NCI-H524 (cell line): ENCODE data around the gene FBXO2.
A peak's percentile ranks its signal among the peaks of the same experiment; 100 is the strongest.

Source experiments
- DNase-seq, 2 experiments: peaks; one replicate each; lab custom pipeline; 2025; lab: John Stamatoyannopoulos, UW

FBXO2 gene

DNA sequence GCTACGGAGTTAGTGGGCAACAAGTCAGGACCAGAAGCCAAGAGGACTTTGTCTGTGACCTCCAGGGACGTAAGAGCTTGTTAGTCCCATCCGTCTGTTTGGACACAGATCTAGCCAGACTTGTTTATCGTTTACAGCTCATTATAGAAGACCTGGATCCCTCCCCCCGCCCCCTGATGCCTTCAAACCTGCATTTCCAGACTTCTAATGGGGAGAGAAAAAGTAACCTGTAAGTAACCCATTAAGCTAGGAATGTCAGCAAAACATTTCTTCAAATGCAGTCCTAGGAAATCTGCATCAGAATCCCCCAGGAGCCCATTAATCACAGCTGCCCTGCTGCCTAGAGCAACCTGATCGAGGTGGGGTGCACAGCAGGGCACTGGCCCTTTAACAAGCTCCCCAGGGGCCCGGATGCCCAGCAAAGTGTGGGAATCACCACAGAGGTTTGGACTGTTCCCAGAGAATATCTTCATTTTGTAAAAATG lies 28.1 kb upstream of the FBXO2 start:
- DNase-seq, result no peak

DNA sequence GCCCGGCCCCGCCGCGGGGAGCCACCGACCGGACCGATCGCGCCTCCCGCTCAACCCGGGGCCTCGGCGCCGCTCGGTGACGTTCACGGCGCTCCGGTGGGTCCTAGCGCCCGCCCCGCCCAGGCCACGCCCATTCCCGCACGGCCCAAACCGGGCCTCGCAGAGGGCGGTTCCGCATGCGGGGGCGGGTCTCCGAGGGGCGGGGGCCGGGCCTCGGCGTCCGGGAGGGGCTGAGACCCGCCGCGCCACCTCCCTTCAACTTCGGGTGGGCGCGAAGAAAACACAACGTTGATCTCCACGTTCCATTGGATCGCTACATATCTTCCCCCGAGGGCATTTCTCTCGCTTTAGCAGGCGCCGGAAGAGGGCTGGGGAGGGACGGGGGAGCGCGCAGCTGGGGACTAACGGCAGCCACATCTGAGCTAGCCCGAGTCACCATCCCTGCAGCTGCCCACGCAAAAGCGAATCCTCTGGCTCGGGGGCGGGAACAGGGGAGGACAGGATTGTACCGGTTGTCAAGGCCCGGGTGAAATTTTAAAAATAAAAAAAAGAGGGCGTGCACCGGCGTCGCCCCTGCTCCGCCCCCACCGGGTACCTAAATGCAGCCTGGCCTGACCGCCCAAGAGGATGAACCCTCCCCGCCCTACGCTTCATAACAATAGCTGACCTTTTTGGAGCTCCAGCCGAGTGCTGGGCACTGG lies 27.0 kb upstream of the FBXO2 start, which contains the start of gene MAD2L2:
Gene MAD2L2 (minus strand): TSS at position 78 of the 701 bp plus-strand sequence. CDS start 547 bp downstream, outside the sequence.
- peak; percentile 52 to 71 for DNase-seq

DNA sequence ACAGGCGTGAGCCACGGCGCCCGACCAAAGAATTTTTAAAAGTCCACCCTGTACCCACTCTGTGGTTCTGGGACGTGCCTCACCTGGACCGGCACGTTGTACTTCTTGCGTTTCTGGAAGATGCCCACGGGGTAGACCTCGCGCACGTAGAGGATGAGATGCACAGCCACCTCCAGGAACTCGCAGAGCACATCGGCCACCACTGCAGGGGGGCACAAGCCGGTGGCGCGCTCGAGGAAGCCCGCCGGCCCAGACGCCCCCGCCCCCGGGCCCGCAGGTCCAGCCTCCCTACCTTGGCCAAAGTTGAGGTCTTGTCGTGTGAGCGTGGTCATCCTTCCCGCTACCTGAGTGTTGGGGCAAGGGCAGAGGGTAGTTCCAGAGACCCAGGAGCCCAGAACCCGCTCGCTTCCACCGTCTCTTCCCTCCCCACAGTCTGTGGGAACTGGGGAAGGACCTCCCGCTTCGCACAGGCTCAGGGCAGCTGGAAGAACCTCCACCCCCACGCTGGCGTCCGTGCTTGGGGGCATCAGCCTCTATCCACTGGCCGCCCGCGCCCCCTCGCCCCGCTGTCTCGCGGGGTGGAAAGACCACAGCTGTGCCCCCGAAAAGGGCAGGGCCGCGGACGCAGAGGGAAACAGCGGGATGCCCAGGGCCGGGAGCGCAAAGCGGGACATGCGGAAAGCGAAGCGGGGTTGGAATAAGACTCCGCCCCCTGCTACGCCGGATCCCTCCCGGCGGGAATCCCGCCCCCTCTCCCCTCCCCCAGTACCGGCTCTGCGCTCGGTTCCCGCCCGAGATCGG lies 26.2 kb upstream of the FBXO2 start:
- DNase-seq, result peak in 1 of 2 experiments; percentile 46

DNA sequence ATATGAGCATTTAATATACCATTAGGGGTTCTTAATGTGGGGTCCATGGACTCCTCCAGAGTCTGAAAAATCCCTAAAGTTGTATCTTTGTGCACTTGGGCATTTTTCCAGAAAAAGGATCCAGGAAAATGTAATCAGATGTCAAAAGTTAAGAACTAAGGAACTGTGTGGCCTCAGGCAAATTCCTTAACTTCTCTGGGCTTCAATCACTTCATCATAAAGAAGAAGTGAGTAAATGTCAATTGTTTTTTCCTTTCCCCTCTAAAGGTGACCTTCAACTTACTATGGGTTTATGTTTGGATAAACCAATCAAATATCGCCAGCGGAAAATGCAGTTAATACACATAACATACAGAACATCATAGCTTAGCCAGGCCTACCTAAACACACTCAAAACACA lies 24.2 kb upstream of the FBXO2 start:
- no peak for DNase-seq

DNA sequence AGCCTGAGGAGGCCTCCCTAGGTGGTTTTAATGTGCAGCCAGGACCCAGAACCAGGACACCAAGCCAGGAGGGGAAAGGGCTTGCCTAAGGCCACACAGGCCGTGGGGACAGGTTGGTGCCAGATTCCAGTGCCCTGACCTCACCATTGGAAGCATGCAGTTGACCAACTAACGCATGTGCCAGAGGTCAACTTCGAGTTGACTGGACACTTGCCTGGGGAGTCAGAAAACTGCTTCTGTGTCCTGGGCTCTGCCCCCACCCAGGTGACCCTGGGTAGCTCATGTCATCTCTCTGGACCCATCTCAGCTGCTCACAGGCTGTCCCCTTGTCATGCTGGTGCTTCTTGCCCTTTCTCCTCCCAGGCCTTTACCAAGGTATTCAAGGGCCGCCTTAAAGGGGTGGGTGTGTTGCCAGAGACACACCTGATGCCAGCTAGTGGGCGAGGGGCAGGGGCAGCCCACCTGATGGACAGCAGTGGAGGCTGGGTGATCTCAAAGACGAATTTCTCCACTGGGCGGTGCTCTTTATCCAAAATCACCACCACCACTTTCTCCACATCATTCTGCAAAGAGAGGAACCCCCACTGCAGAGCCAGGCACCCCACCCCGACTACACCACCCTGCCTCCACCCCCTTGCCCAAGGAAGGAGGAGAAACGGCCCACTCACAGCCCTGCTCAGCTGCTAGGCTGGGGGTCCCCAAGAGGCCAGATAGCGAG lies 22.3 kb upstream of the FBXO2 start:
- DNase-seq, result no peak

DNA sequence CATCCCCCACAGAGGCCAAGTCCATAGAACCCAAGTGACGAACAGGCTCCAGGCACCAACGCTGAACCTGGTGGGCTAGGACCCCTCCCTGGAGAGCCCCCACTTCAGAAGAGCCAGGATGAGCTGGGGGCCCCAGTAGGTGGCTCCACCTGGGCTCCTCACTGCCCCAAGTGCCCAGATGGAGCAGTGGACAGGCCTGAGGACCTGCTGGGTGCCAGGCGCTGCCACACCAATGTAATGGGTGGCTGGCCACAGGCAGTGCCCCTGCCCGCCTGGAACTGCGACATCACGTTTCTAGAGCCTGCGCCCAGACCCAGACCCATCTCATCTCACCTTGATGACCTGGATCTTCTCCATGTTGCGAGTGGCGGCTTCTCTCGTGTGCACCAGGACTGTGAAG lies 21.1 kb upstream of the FBXO2 start:
- DNase-seq, result no peak

DNA sequence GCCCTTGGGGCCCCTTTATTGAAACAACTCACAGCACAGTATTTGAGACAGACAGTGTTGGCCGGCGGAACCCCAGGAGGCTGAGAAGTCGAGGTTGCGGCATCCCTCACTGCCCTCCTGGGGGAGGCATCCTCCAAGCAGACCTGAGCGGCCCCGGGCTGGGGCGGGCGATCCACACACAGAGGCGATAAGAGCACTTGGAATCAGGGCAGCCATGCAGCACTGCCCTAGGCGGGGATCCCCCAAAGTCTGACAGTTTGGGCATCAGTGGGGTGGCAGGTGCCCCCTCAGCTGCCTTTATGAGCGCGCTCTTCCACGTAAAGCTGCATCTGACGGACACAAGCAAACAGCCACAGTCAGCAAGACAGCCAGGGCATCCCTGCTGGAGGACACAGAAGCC lies 20.3 kb upstream of the FBXO2 start:
- DNase-seq, result no peak

DNA sequence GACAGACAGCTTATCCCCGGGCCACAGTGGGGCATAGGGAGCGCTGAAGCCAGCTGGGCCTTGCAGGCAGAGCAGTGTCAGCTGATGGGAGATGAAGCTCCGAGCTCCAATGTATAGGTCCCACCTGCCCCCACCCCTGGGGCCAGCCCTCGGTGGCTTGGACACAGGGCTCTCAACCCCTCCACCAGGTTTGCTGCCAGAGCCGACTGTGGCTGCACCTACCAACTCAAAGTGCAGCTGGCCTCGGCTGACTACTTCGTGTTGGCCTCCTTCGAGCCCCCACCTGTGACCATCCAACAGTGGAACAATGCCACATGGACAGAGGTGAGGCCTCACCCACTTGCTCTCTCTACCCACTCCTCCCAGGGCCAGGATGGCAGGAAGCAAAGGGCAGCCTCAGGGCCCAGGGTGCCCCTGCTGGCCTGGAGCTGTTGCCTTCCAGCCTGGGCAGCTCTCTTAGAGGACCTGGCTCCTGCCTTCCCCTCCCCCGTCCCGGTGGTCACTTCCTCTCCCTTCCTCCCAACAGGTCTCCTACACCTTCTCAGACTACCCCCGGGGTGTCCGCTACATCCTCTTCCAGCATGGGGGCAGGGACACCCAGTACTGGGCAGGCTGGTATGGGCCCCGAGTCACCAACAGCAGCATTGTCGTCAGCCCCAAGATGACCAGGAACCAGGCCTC lies 19.0 kb upstream of the FBXO2 start:
- no peak for DNase-seq

DNA sequence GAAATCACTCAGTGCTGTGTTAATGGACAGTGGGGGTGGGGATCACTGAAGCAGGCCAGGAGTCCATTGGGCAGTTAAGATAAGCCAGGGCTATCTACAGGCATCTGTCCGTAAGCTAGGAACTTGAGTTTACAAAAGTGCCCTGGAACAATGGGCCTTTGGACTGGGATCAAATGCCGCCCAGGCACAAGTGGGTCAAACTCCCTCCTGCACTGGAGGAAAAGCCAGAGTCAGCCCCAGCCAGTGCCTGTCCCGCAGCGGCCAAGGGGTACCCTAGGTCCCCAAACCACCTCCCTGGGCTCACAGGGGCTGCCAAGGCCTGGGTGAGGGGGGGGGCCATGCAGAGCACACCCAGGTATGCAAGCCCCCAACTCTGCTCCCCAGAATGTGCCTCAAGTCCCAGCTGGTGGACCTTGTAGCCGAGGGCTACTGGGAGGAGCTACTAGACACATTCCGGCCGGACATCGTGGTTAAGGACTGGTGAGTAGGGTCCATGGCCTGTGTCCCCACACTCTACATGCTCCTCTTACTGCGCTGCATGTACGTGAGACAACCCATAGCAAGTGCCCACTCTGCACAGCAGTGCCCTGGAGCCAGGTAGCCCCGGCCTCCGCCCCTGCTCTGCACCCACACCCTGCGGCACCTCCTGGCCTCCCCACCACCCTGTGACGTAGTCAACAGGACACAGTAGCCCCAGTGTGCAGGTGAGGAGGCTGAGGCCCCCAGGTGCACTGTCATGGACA lies 17.5 kb upstream of the FBXO2 start:
- DNase-seq, result no peak

DNA sequence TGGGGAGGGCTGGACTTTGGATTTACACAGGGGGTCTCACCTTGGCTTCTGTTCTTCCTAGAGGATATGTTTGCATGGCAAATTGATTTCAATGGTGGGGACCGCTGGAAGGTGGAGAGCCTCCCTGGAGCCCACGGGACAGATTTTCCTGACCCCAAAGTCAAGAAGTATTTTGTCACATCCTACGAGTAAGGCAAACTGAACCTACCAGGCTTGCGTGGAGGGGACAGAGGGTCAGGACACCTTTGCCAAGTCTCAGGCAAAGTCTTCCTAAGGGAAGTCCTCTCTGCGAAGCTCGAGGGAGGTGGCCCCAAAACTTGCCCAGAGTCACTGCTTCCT lies 16.9 kb upstream of the FBXO2 start:
- DNase-seq, result no peak

DNA sequence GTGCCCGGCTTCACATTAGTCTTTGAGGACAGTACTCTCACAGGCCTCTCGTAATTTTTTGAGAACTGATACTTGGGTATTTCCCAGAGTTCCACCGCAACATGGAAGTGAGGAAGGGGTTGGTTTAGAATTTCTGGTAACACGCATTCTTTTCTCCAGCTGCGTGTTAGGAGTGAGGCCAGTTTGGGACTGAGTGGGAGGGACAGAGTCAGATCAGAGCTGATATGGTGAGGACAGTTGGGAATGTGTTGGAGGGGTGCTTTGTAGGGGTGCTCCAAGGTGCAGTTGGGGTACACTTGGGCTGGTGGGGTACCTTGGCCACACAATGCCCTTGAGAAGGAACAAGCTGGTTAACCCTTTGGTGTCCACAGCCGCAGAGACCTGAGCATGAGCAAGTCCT lies 16.5 kb upstream of the FBXO2 start:
- DNase-seq, result no peak

DNA sequence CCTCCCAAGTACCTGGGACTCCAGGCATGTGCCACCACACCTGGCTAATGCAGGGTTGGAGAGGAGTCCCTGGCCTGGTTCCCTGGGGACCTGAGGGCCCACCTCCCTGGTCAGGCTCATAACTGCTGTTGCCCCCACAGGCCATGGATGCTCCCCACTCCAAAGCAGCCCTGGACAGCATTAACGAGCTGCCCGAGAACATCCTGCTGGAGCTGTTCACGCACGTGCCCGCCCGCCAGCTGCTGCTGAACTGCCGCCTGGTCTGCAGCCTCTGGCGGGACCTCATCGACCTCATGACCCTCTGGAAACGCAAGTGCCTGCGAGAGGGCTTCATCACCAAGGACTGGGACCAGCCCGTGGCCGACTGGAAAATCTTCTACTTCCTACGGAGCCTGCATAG lies 14.3 kb upstream of the FBXO2 start:
- no peak for DNase-seq

DNA sequence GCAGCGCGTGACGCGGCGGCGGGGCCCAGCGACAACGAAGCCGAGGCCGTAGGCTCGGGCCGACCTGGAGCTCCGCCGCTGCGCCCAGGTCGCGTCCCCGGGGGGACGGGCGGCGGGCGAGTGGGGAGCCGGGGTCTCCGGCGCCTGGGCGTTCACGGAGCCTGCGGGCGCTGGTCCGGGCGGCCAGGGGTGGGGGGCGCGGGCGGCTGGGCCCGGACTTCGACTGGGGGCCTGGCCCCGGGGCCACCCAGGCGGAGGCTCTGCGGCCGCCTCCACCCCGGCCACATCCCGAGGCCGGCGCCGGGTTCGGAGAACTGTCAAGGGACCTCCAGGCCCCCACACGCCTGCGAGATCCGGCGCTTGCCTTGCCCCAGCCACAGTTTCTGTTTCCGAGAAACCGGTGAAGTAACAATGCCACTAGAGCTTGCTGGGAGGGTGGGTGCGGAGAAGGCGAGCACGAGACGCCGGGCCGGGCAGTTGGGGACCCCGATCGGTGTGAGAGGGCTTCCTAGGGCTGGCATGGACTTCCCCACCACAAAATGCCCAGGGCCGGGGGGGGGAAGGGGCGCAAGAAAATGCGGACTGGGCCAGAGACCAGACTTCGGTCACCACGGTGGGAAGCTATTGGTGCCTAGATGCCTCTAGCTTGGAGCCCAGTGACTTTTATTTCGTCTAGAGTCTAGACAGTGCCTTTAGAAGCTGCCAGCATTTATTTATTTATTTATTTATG lies 10.3 kb upstream of the FBXO2 start:
- no peak for DNase-seq

DNA sequence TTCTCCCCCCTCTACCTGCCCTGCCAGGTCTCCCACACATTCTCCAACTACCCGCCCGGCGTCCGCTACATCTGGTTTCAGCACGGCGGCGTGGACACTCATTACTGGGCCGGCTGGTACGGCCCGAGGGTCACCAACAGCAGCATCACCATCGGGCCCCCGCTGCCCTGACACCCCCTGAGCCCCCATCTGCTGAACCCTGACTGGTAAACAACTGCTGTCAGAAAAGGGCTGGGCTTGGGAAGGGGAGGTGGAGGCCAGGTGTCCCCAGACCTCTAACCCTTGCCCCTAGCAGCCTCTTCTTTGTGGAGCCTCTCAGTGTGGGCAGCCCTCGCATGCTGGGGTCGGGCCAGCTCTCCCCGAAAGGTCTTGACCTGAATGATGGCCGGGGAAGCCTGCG lies 6.9 kb upstream of the FBXO2 start:
- no peak for DNase-seq

DNA sequence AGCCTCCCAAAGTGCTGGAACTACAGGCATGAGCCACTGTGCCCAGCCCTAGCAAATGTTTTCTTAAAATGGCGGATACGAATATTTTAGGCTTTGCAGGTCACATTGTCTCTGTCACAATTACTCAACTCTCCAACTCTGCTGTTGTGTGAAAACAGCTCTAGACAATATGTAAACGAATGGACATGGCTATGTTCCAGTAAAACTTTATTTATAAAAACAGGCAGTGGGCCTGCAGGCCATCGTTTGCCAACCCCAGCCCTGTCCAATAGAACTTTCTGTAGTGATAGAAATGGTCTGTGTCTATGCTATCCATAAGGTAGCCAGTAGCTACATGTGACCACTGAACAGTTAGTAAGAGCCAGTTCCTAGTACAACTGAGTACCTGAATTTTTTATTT lies 5.5 kb upstream of the FBXO2 start:
- DNase-seq, result no peak

DNA sequence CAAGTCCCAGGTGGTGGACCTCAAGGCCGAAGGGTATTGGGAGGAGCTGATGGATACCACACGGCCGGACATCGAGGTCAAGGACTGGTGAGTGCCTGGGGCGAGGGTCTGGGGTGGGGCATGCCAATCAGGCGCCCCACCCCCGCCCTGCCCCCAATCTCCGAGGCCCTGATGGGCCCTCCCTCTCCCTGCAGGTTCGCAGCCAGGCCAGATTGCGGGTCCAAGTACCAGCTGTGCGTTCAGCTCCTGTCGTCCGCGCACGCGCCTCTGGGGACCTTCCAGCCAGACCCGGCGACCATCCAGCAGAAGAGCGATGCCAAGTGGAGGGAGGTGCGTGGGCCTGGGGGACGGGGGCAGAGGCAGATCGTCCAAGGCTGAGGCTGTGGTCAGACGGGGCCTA lies 4.3 kb upstream of the FBXO2 start:
- peak in 1 of 2 experiments; percentile 12 for DNase-seq

DNA sequence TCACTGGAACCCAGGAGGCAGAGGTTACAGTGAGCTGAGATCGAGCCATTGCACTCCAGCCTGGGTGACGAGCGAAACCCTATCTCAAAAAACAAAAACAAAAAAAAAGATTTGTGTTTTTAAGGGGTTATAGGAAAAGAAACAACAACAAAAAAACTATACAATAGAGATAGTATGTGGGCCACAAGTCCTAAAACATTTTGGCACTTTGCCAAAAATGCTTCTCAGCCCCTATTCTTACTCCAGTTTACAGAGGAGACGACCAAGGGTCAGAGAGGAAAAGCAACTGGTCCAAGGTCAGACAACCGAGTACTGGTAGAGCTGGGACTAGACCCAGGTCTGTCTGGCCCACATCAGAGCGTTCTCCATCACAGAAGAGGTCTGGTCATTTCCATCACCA lies 3.4 kb upstream of the FBXO2 start:
- DNase-seq, result no peak

DNA sequence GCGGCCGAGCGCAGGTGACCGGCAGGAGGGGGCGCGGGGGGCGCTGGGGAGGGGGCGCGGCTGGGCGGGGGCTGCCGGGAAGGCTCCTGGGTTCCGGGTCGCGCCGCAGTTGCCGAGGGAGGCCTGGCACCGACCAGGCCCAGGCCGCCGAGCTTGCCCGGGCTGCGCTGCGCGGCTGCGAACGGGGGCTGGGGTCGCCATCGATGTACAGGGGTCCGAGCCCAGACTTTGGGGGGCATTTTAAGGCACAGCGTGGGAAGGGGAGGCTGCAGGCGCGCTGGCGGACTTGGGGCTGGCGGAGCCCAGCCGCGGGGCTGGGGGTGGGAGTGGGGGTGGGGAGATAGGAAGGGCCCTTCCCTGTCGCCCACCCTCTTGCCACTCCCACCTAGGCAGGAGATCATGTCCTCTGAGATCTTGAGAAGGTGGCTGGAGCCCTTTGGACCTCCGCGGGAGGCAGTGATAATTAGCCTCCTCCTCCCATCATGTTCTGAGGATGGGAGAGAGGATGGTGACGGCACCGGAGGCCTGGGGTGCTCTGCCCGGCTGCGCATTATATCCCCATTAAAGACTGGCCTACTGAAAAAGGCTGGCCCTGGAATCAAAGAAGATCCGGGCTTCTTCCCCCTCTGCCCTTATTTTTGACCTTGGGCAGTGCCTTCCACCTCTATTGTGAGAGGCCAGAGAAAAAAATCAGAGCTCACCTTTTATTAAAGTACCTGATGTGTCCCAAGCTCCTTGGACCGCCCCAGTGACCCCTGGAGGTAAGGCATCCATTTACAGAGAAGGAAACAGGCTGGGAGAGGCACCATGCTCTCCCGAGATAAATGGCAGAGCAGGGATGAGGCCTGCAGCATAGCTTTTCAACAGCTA lies 945 bp upstream of the FBXO2 start:
- no peak for DNase-seq

DNA sequence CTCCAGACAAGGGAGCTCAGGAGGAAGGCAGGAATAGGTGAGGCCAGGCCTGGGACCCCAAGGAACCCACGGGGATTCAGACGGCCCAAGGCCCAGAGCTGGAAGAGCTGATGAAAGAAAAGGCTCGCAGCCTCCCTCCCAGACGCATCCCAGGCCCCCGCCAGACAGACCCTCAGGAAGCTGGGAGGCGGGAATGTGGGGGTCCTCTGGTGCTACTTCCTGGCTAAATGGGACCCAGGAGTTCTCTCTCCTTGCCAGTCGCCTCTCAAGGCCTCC lies 430 bp downstream of the FBXO2 start:
- no peak for DNase-seq
